Ureter (tissue), 1 donor: ENCODE measurements around the gene SCN4A. TPM values are rescaled to one million over a fixed set of nuclear protein-coding genes. Genes with fewer than 3 reads are reported as not detected.

Experiments
- DNase-seq: peaks from one replicate; pipeline ENCODE4 v3.0.0-alpha.2; 2020; ENCODE audit warnings: low spot score
- total RNA-seq: library from RNA; stranded (reverse); gene quantifications from one replicate; pipeline ENCODE4 v1.2.4, GENCODE V29; 2023
- donor health status: DM: yes; HTN: yes; CAD: no.

Gene SCN4A
- total RNA-seq, 1 donor from 2014 or later: 2.2 TPM

DNA sequence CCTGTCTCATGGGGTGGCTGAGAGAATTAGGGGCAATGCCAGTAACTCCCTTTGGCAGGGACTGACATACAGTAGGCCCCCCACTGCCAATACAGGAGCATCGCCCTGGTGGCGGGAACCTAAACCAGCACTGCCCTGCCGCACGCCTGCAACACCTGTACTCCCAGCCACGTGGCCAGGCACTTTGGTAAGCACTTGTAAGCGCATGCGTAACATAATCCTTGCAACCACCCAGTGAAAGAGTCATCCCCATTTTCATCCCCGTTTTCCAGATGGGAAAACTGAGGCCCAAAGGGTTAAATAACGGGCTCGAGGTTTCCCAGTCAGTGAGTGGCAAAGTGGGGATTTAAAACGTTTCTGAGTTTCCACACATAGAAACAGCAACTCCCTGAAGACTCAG lies 17.5 kb downstream of the SCN4A start:
- no peak for DNase-seq

DNA sequence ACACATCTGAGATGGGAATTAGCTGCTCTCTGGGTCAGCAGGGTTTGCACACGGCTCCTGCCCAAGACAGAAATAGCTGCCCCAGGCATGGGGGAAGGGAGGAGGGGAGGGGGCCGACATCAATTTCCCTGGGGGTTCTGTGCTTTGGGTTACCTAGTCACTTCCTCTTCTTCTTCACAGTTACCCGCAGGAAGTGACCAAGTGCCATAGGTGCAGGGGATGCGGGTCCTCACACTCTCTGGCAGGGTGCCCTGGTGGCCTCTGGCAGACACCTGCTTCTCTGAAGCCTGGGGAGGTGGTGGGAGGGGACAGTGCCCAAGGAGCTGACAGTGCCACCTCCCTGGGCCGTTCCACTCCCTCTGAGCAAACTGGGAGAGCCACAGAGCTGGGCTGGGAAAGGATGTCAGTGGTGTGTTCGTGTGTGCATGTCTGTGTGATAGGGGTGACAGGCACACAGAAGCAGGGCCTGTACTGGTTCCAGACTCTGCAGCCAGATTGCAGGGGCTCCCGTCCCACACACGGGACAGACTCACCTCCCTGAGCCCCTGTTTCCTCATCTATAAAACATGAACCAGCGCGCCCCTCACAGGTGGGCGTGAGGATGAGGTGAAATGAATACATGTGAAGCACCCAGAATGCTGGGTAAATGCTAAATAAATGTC lies 18.2 kb downstream of the SCN4A start:
- no peak for DNase-seq

DNA sequence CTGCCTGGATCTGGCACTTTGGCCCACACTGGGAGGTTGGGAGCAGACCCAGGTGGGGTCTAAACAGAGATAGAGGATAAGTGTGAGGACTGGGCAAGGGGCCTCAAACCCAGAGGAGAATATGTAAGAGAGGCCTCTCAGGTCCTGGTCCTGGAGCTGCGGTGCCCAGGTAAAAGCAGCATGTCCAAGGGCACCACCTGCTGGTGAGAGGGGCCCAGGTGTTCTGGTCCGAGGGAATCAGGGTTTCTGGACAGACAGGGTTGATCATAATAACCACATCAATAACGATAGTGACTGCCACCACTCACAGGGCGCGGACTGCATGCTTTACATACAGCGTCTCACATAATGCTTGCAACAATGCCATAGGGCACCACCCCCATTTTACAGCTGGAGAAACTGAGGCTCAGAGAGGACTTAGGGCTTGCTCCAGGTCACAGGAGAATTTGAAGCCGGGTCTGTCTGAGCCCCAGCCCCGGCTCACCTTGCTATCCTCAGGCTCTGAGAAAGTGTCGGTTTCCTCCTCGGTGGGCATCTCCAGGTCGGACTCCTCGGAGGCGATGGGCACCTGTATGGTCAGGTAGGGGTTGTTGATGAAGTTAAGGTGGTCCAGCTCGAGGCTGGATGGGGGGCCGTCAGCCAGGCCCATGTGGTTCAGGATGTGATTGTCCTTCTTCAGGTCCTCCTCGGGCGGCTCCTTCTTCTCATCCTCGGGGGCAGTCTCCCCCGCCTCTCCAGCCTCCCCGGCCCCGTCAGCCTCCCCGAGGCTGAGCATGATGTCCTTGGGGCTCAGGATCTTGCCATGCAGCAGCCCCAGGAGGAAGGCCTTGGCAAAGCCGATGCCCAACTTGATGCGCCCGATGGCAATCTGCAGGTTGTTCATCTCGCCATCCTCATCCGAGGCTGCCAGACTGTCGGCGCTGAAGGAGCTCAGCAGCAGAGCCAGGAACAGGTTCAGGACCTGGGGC lies 21.5 kb downstream of the SCN4A start:
- DNase-seq: peak; percentile 59

DNA sequence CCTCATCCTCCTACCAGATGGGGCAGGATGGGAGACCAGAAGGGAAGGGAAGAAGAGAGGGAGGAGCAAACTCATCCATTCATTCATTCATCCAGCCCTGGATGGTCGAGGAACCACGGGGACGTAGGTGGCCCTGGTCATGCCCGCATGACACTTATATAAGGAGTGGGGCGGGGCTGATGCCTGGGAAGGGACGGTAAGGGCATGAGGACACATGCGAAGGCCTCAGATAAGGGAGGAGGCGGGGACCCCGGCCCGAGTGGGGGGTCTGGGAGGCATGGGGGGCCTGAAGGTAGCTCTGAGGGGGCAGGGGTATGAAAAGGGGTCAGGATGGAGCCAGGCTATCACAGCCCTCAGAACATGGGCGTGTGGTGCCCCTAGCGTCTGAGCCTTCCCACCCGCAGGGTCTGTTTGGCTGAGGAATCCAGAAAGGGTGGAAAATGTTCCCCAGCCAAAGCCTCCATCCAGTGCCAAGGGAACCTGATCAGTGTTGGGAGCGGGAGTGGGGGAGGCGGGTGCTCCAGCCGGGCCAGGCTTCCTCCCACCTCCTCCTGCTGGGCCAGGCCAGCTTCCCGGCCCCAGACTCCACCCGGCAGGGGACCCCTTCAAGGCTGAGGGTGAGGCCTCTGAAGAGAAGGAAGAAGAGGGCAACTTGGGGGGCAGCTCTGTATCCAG lies 23.0 kb downstream of the SCN4A start:
- no peak for DNase-seq

DNA sequence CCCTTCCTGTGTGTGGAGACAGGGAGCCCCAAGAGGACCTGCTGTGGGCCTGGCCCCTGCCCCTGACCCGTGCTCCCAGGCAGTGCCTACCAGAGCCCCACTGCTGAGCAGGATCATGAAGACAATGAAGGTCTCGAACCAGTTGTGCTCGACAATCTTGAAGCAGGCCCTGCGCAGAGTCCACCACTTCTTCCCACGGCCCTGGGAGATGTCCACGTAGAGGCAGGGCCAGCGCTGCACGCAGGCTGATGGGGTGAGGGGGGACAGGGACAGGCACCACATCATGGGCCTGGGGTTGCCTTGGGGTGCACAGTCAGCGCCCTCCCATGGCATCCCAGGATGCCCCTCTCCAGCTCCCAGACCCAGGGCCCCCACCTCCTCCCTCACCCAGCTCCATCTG lies 24.2 kb downstream of the SCN4A start:
- DNase-seq: no peak

DNA sequence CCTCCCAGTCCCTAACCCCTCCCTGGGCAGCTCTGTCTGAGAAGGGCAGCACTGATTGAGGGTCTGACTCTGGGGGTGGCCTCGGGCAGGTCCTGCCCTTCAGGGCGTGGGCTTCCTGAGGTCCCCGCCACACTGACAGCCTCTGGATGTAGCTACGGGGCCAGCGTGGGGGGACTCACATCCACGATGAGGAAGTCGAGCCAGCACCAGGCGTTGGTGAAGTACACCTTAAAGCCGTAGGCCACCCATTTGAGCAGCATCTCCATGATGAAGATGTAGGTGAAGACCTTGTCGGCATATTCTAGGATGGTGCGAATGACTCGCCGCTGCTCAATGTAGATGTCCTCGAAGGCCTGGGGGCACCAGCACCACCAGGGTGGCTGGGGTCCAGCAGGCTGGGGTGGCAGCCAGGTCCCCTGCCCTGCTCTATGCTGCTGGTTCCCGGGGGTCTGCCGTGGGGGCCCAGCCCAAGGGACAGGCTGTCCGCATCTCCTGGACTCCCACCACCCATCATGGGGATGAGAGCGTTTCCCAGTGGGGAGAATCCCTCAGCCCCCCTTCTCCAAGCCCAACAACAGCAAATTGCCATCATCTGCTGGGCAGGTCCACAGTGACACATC lies 24.9 kb downstream of the SCN4A start:
- no peak for DNase-seq

DNA sequence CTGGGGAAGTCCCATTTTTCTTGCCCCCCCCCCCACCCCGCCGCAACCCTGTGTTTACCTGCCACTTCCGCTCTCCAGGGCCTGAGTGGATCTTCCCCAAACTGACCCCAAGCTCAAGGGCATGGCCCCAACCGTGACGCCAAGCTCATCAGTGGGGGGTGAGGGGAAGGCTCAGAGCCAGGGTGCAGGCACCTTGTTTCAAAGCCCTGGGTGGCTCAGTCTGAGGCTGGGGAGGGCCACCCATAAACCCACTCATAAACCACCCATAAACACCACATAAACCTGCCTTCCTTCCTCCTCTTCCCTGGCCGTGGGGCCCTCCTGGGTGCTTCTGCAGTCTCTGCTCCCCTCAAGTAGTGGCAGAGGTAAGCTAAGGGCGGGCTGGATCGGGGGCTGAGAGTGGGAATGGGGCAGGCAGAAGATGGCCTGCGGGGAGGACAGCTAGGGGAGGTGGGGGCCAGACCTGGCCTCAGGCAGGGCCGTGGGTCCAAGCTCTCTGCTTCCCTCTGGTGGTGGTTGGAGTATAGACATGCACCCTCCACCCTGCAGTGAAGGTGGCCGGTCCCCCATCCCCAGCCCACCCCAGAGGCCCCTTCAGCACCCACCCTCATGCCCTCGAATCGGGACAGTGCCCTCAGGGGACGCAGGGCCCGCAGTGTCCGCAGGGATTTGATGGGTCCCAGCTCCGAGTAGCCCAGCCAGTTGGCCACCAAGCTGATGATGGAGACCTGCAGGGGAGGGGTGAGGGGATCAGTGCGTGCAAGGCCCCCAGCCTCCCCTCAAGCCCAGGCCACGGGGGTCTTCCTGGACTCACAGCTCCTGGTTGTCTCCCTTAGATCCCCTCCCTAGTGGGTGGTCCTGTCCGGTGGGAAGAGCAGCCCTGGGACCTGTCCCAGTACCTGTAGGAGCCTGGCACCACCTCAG lies 26.0 kb downstream of the SCN4A start:
- DNase-seq: peak; percentile 58

DNA sequence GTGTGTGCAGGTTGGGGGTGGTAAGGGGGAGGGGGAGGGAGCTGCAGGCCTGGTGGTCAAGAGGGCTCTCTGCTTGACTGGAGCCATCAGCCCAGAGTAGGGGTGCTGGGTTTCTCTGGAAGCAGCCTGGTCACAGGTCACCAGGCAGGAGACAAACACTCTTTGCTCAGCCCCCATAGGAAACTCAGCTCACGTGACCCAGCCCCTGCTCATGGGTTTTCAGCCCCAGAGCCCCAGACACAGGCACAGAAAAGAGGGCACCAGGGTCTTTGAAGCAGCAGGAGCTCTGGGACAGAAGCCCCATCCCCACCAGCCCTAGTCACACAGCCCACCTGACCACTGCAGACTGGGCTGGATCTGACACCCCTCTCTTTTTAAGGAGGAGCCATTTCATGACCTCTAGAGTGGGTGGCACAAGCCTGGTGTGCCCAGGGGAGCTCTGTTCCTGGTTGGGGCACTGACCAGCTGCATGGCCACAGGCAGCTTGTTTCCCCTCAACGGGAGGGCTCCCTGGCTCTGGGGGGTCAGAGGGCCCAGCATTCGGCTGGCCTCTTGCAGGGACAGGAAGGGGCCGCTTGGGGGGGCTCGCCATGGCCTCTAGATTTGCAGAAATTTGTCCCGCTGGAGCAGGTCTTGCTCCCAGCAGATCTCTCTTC lies 26.8 kb downstream of the SCN4A start:
- no peak for DNase-seq

DNA sequence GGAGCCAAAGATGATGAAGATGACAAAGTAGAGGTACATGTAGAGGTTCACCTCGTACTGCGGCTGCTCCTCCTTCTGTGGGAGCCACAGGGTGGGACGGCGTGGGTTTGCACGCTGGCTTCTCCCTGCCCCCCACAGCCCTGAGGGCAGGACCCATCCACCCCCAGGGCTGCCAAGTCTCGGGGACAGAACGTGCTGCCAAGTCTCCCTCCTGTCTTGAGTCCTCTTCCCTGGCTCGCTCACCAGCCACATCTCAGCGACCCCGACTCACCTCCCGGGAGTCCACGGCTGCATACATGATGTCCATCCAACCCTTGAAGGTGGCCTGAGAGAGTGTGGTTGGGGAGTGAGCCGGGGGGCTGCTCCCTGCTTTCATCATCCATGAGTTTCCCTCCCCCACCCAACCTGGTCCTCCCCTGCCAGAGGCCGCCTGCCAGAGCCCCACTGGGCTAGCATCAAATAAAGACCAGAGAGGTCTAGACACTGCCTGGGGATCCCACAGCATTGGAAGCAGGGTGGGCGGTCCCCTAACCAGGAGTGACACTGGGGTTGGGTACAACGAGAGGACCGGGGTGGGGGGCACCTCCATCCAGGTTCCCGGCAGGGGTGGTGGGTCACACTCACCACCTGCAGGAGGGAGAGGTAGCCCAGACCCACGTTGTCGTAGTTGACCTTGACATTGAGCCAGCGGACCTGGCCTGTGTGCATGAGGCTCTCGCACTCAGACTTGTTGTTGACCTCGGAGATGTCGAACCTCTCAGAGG lies 27.8 kb downstream of the SCN4A start:
- DNase-seq: no peak

DNA sequence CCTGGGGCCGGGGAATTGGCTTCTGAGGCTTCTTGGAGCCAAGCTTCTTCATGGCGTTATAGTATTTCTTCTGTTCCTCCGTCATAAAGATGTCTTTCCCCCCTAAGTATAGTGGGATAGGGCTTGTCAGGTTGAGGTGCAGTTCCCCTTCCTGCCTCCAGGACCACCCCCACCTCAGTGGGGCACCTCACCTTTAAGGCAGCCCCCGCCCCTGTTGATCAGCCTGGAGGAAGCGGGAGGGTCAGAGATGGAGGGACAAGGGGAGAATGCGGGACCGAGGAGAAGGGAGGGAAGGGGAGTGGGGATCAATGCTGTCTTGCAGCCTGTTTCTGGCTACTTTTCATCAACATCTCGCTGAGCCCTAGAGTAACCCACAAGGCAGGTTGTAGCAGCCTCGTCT lies 29.0 kb downstream of the SCN4A start:
- no peak for DNase-seq

DNA sequence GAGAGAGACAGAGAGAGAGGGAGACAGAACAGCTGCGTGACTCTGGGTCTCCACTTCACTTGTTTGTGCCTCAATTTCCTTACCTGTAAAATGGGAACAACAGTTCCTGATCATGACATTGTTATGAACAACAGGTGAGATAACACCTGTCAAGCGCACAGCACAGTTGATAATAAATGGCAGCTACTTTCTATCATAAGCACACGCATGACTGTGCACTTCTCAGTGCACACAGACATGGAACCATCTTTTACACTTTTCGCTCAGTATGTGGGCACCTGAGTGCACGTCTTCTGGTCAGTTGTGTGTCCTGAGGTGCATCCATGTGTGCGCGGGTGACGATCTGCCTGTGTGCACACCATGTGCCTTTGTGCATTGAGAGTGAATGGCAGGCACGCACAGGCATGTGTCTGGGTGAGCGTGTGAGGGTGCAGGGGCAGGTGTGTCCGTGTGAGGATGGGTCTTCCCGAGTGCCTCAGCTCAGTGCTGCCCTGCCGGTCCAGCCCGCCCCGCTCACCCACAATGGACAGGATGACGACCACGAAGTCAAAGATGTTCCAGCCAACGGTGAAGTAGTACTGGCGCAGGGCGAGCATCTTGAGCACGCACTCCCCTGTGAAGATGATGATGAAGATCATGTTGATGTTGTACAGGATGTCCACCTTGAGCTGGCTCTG lies 30.3 kb downstream of the SCN4A start:
- DNase-seq: no peak

DNA sequence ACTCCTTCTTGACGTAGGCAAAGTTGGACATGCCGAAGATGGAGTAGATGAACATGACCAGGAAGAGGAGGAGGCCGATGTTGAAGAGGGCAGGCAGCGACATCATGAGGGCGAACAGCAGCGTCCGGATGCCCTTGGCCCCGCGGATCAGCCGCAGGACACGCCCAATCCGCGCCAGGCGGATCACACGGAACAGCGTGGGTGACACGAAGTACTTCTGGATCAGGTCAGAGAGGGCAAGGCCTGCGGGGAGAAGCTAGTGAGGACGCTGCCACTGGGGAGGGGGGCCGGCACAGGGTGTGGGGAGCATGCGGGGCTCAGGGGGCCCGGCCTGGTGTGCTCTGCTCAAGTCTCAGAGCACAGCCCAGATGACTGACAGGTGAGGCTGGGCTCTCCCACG lies 31.0 kb downstream of the SCN4A start:
- DNase-seq: no peak

DNA sequence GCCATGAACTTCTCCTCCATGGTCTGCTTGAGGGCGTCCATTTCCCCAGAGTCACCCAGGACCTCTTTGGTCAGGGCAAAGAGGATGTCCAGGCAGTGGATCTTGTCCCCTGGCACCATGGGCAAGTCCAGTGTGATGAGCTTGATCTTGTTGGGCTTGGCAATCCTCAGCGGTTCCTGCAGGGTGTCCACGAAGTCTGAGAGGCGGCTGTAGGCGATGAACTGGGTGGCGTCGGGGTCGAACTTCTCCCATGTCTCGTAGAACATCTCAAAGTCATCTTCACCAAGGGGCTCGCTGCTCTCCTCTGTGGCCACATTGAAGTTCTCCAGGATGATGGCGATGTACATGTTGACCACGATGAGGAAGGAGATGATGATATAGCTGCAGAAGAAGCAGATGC lies 31.6 kb downstream of the SCN4A start:
- no peak for DNase-seq

DNA sequence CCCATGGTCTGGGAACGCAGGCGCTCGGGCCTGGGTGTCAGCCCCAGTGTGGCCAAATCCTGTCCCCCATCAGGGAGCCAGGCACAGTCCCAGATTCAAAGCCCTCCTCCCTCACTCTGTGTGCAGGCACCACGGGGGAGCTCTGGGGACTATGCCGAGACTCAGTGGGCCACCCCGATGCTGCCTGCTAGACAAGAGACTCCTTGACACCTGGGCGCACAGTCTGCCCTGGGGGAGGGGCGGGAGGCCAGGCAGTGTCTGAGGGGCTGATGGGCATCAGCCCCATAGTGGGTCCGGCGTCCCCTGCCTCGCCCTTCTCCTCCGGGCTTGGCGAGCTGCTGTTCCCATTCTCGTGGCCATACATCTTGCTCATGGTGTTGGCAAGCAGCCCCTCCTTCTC lies 32.1 kb downstream of the SCN4A start:
- no peak for DNase-seq

DNA sequence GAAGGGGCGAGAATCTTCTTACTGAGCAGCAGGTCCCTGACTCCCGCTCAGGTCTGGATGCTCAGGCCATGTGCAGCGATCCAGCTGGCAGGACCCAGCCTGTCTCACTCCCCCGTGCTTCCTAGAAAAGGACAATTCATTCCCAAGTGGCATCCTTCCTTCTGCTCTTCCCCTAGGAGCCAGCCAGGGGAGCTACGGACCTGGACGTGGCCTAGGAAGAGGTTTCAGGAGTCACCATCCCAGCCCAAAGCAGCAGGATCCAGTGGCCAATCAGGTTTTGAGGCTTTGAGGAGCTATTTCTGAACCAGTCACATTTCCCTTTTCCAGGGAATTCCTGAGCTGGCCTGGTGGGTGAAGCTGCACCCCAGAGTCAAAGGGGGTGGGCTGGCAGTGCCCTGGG lies 32.8 kb downstream of the SCN4A start:
- DNase-seq: no peak

DNA sequence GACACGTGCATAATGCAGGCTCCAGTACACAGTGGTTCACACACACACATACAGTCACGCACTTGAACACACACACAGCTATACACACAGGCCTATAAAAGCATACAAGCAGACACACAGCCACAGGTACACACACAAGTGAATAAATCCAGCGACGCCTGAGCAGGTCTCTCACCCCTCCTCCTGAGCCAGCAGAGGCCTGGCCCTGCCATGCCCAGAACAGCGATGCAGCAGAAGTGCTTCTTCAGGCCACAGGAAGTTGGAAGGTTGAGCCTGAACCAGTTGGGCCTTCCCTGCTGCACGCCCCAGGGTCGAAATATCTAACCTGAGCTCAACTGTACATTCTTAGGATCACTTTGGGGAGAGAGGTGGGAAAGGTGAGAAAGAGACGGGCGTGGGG lies 33.3 kb downstream of the SCN4A start:
- no peak for DNase-seq

DNA sequence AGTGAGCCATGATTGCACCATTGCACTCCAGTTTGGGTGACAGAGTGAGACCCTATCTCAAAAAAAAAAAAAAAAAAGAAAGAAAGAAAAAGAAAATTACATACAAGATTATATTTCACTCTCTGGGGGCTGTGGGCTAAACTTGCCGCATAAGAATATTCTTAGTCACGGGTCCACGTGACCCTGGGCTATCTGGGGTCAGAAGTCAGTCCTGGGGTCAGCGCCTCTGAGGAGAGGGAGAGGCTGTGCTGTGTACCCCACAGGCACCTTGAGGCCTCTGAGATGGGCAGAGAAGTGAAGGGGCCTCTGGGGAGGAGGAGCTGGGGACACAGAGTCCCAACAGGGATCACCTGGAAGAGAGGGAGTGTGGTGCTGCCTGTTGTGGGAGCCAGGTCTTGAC lies 34.8 kb downstream of the SCN4A start:
- DNase-seq: no peak

DNA sequence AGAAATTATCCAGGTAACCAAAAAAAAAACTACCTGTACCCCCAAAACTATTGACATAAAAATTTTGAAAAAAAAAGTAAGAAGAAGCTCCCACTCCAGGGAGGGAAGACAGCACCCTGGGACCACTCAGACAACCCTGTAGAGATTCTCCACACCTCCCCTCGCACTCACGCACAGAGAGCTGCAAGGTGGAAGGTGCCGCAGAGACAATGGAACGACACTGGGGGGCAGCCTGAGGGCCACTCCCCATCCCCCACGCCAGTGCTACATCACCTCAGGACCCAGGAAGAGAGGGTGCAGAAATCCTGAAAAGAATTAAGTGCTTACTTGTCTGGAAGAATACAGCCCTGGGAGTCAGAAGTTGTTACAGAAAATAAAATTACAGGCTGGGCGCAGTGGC lies 35.4 kb downstream of the SCN4A start:
- DNase-seq: no peak
